ENCODE measurements around the gene MAP3K5. TPM values are rescaled to one million over a fixed set of nuclear protein-coding genes. Genes with fewer than 3 reads are reported as not detected.

MAP3K5 gene
- total and polyA plus RNA-seq, 2 of the 8 experiments (the other 6 are each of a cell fraction or from before 2014, with no cell fraction given) = 0.63 to 2.6 TPM

GRCh38 chr6:136812174-136812573, 19.9 kb upstream of the MAP3K5 start (continued):
- TF ChIP-seq CHD7 (IDR thresholded peaks at IDR 0.05; ENCODE audit: insufficient replicate concordance, low read length) = no peak

Measured in H1 (cell line).